HCT116 (cell line): Measurements from ENCODE around the gene LLGL2.

ENCODE experiments used
- POLR2A ChIP-seq: IDR thresholded peaks from 2 replicates; pipeline ENCODE4 v1.7.0; 2011; ENCODE audit warnings: borderline replicate concordance; ENCODE audit not compliant: insufficient read depth, insufficient read length; ENCODE audit errors: extremely low read depth
- TF ChIP-seq, protein P1 (sequence below), 3 experiments: fragments of 200-600 bp in 1 of 3; sonication (generic) in 1 of 3; IDR thresholded peaks in 2 of 3; conservative IDR thresholded peaks in 1 of 3; 2 replicates each; pipeline ENCODE4 v1.5.1; 2012 to 2017; ENCODE audit warnings: low read depth in 2 of 3, low read length in 2 of 3, antibody characterized with exemption in 1 of 3, borderline replicate concordance in 1 of 3, control low read depth in 1 of 3, mild to moderate bottlenecking in 1 of 3, mixed read lengths in 1 of 3, mixed run types in 1 of 3, moderate library complexity in 1 of 3; ENCODE audit not compliant: insufficient read depth in 1 of 3

- no peak for TF ChIP-seq POLR2A
- TF ChIP-seq, protein P1, sequence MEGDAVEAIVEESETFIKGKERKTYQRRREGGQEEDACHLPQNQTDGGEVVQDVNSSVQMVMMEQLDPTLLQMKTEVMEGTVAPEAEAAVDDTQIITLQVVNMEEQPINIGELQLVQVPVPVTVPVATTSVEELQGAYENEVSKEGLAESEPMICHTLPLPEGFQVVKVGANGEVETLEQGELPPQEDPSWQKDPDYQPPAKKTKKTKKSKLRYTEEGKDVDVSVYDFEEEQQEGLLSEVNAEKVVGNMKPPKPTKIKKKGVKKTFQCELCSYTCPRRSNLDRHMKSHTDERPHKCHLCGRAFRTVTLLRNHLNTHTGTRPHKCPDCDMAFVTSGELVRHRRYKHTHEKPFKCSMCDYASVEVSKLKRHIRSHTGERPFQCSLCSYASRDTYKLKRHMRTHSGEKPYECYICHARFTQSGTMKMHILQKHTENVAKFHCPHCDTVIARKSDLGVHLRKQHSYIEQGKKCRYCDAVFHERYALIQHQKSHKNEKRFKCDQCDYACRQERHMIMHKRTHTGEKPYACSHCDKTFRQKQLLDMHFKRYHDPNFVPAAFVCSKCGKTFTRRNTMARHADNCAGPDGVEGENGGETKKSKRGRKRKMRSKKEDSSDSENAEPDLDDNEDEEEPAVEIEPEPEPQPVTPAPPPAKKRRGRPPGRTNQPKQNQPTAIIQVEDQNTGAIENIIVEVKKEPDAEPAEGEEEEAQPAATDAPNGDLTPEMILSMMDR (IDR thresholded peaks at IDR 0.05 in 2 of 3, conservative IDR thresholded peaks at IDR 0.05 in 1 of 3; ENCODE audit: borderline replicate concordance in 1 of 3, insufficient read depth in 1 of 3, low read depth in 2 of 3, low read length in 2 of 3) = no peak
Observed at GRCh38 chr17:75542229-75542628, 16.7 kb downstream of the LLGL2 start.
